ENCODE results near the gene DDR1.

Gene DDR1

GRCh38 chr6:30914076-30914853 lies 29.9 kb downstream of the DDR1 start, which contains the start of gene VARS2:
VARS2 (plus strand) TSS chr6:30914238; CDS start chr6:30914837, 599 bp downstream.
- peak within 1 kb of the TSS; percentile 35 for H3K4me3 ChIP-seq (ENCODE audit: severe bottlenecking)
- H3K9me3 ChIP-seq (ENCODE audit: severe bottlenecking): no peaks in the 10 kb centered on the region
- peak within 1 kb of the TSS; percentile 66 for H3K27ac ChIP-seq (ENCODE audit: poor library complexity, severe bottlenecking)
- TF ChIP-seq CTCF (IDR thresholded peaks at IDR 0.05; ENCODE audit: poor library complexity, severe bottlenecking): peak; percentile 79
- peaks cover 41% of the 10 kb centered on the region for H3K36me3 ChIP-seq (ENCODE audit: low read depth)
- H3K27me3 ChIP-seq (ENCODE audit: insufficient read depth, poor library complexity, severe bottlenecking): no peaks in the 10 kb centered on the region
- peaks cover 11% of the 10 kb centered on the region for H3K4me1 ChIP-seq (ENCODE audit: insufficient read depth, poor library complexity, severe bottlenecking)
- DNase-seq (ENCODE audit: low spot score) (peak; percentile 85), ATAC-seq (ENCODE audit: low read depth) (peak; percentile 87)

- Histone ChIP-seq H3K4me1 (ENCODE audit: insufficient read depth, poor library complexity, severe bottlenecking) (peaks cover 11% of the 10 kb centered on the region), H3K36me3 (ENCODE audit: low read depth) (peaks cover 33% of the 10 kb centered on the region), H3K27me3 (ENCODE audit: insufficient read depth, poor library complexity, severe bottlenecking) (no peaks in the 10 kb centered on the region), H3K9me3 (ENCODE audit: severe bottlenecking) (no peaks in the 10 kb centered on the region), H3K4me3 (ENCODE audit: severe bottlenecking) (peak overlapping the region; percentile 35), H3K27ac (ENCODE audit: poor library complexity, severe bottlenecking) (peak overlapping the region; percentile 66)
- ATAC-seq (ENCODE audit: low read depth) (no peak), DNase-seq (ENCODE audit: low spot score) (no peak)
- TF ChIP-seq CTCF (IDR thresholded peaks at IDR 0.05; ENCODE audit: poor library complexity, severe bottlenecking): no peak
Observed at GRCh38 chr6:30914854-30915590, 30.7 kb downstream of the DDR1 start.

- peak; percentile 89 for TF ChIP-seq CTCF (IDR thresholded peaks at IDR 0.05; ENCODE audit: poor library complexity, severe bottlenecking)
- no peak overlapping the region for H3K4me3 ChIP-seq (ENCODE audit: severe bottlenecking)
Observed at GRCh38 chr6:30915591-30915946, 31.2 kb downstream of the DDR1 start.

GRCh38 chr6:30917041-30917440 lies 32.7 kb downstream of the DDR1 start:
- no peaks in the 10 kb centered on the region for H3K9me3 ChIP-seq (ENCODE audit: severe bottlenecking)
- peaks cover 36% of the 10 kb centered on the region for H3K36me3 ChIP-seq (ENCODE audit: low read depth)
- H3K4me1 ChIP-seq (ENCODE audit: insufficient read depth, poor library complexity, severe bottlenecking): peaks cover 13% of the 10 kb centered on the region
- ATAC-seq (ENCODE audit: low read depth) (no peak), DNase-seq (ENCODE audit: low spot score) (no peak)
- TF ChIP-seq CTCF (IDR thresholded peaks at IDR 0.05; ENCODE audit: poor library complexity, severe bottlenecking): no peak
- no peak overlapping the region for H3K4me3 ChIP-seq (ENCODE audit: severe bottlenecking)
- no peaks in the 10 kb centered on the region for H3K27me3 ChIP-seq (ENCODE audit: insufficient read depth, poor library complexity, severe bottlenecking)
- peak overlapping the region; percentile 3 for H3K27ac ChIP-seq (ENCODE audit: poor library complexity, severe bottlenecking)

More at GRCh38 chr6:30915591-30915946, 31.2 kb downstream of the DDR1 start:
- Histone ChIP-seq H3K27ac (ENCODE audit: poor library complexity, severe bottlenecking) (peak overlapping the region; percentile 66), H3K27me3 (ENCODE audit: insufficient read depth, poor library complexity, severe bottlenecking) (no peaks in the 10 kb centered on the region), H3K9me3 (ENCODE audit: severe bottlenecking) (no peaks in the 10 kb centered on the region), H3K36me3 (ENCODE audit: low read depth) (peaks cover 33% of the 10 kb centered on the region), H3K4me1 (ENCODE audit: insufficient read depth, poor library complexity, severe bottlenecking) (peaks cover 11% of the 10 kb centered on the region)
- ATAC-seq (ENCODE audit: low read depth) (peak; percentile 23; the same call in 1 of the 3 replicates), DNase-seq (ENCODE audit: low spot score) (no peak)
